HepG2 (cell line): ENCODE measurements around the gene CHTF8. TPM values are rescaled to one million over a fixed set of nuclear protein-coding genes. Genes with fewer than 3 reads are reported as not detected.

Experiments
- ATAD3A ChIP-seq: sonication (generic); formaldehyde crosslinking; IDR thresholded peaks from 2 replicates; pipeline ENCODE4 v1.4.0; 2020; ENCODE audit warnings: missing genetic modification reagents
- ATF7 ChIP-seq, 2 experiments: fragments of 450-650 bp in 1 of 2; sonication (generic) in 1 of 2; formaldehyde crosslinking in 1 of 2; IDR thresholded peaks; 2 replicates each; pipeline versions ENCODE4 v1.4.0 to v1.6.1; 2016 to 2020; ENCODE audit warnings: antibody characterized with exemption in 1 of 2, mild to moderate bottlenecking in 1 of 2, missing genetic modification reagents in 1 of 2
- ATF7-NPFF ChIP-seq: sonication (generic); formaldehyde crosslinking; IDR thresholded peaks from 2 replicates; pipeline ENCODE4 v1.8.1; 2023; ENCODE audit warnings: mild to moderate bottlenecking, low read depth, missing genetic modification reagents, moderate library complexity
- GATAD1 ChIP-seq: IDR thresholded peaks from 2 replicates; pipeline ENCODE4 v1.6.1; 2016; ENCODE audit warnings: missing genetic modification reagents, missing compliant biosample characterization
- KLF12 ChIP-seq: sonication (generic); formaldehyde crosslinking; IDR thresholded peaks from 2 replicates; pipeline ENCODE4 v1.4.0; 2020; ENCODE audit warnings: missing genetic modification reagents, borderline replicate concordance
- KMT2A ChIP-seq: sonication (generic); formaldehyde crosslinking; IDR thresholded peaks from 2 replicates; pipeline ENCODE4 v1.4.0; 2020; ENCODE audit warnings: missing genetic modification reagents
- MEIS1 ChIP-seq: sonication (generic); formaldehyde crosslinking; IDR thresholded peaks from 2 replicates; pipeline ENCODE4 v1.9.0; 2021; ENCODE audit warnings: mild to moderate bottlenecking, missing genetic modification reagents, moderate library complexity, borderline replicate concordance
- PHF20 ChIP-seq: sonication (generic); formaldehyde crosslinking; IDR thresholded peaks from 2 replicates; pipeline ENCODE4 v1.5.0; 2020; ENCODE audit warnings: mild to moderate bottlenecking, missing genetic modification reagents
- POLR2G ChIP-seq: fragments of 200-400 bp; formaldehyde crosslinking; IDR thresholded peaks from 2 replicates; pipeline ENCODE4 v1.6.1; 2018; ENCODE audit warnings: mild to moderate bottlenecking, low read depth, low read length, moderate library complexity
- SAP130 ChIP-seq: IDR thresholded peaks from 2 replicates; pipeline ENCODE4 v1.6.1; 2016; ENCODE audit warnings: low read depth
- ZBTB3 ChIP-seq: sonication (generic); formaldehyde crosslinking; IDR thresholded peaks from 2 replicates; pipeline ENCODE4 v1.4.0; 2020; ENCODE audit warnings: low read depth, mild to moderate bottlenecking, moderate library complexity, missing genetic modification reagents, borderline replicate concordance
- ZNF10 ChIP-seq: sonication (generic); formaldehyde crosslinking; IDR thresholded peaks from 2 replicates; pipeline ENCODE4 v1.4.0; 2020; ENCODE audit warnings: mild to moderate bottlenecking, low read depth, missing genetic modification reagents, borderline replicate concordance
- ZNF136 ChIP-seq: sonication (generic); formaldehyde crosslinking; IDR thresholded peaks from 2 replicates; pipeline ENCODE4 v1.8.1; 2022; ENCODE audit warnings: low read depth, mild to moderate bottlenecking, moderate library complexity, missing genetic modification reagents
- ZNF225 ChIP-seq: sonication (generic); formaldehyde crosslinking; IDR thresholded peaks from 2 replicates; pipeline ENCODE4 v1.4.0; 2020; ENCODE audit warnings: mild to moderate bottlenecking, missing genetic modification reagents
- ZNF251 ChIP-seq: sonication (generic); formaldehyde crosslinking; IDR thresholded peaks from 2 replicates; pipeline ENCODE4 v1.9.0; 2021; ENCODE audit warnings: mild to moderate bottlenecking, missing genetic modification reagents
- ZNF335 ChIP-seq: sonication (generic); formaldehyde crosslinking; IDR thresholded peaks from 2 replicates; pipeline ENCODE4 v1.4.0; 2020; ENCODE audit warnings: missing genetic modification reagents
- ZSCAN20 ChIP-seq: sonication (generic); formaldehyde crosslinking; IDR thresholded peaks from 2 replicates; pipeline ENCODE4 v1.4.0; 2020; ENCODE audit warnings: missing genetic modification reagents, mild to moderate bottlenecking, borderline replicate concordance
- polyA plus RNA-seq, 8 experiments: library from polyadenylated mRNA; depleted of rRNA in 3 of 8; stranded (reverse) in 7 of 8; unstranded in 1 of 8; fragments of >200 nt; fragmentation: Illumina TruSeq in 4 of 8; extraction: Trizol in 4 of 8; gene quantifications; 2 replicates each; pipeline versions ENCODE4 v1.2.1 to v1.2.3, GENCODE V29; 2011 to 2016; ENCODE audit warnings: low read depth in 4 of 8, missing spikeins in 1 of 8, mixed read lengths in 1 of 8; ENCODE audit not compliant: insufficient read depth in 1 of 8
- total RNA-seq, 5 experiments: library from RNA; depleted of rRNA; stranded (reverse); fragments of >200 nt; fragmentation: Illumina TruSeq; extraction: Trizol; gene quantifications; 2 replicates each; pipeline ENCODE4 v1.2.3, GENCODE V29; 2016; ENCODE audit warnings: low read depth in 1 of 5
- TF ChIP-seq, protein P1 (sequence below): sonication (generic); formaldehyde crosslinking; IDR thresholded peaks from 2 replicates; pipeline ENCODE4 v1.8.1; 2023; ENCODE audit warnings: mild to moderate bottlenecking, missing genetic modification reagents, borderline replicate concordance
- TF ChIP-seq, protein P2 (sequence below): IDR thresholded peaks from 2 replicates; pipeline ENCODE4 v1.6.1; 2016; ENCODE audit warnings: missing genetic modification reagents, missing compliant biosample characterization
- TF ChIP-seq, protein P3 (sequence below): sonication (generic); formaldehyde crosslinking; conservative IDR thresholded peaks from 2 replicates; pipeline ENCODE4 v1.8.0; 2022; ENCODE audit warnings: low read depth, missing genetic modification reagents
- TF ChIP-seq, protein P4 (sequence below): sonication (generic); formaldehyde crosslinking; IDR thresholded peaks from 2 replicates; pipeline ENCODE4 v1.8.1; 2022; ENCODE audit warnings: low read depth, mild to moderate bottlenecking, missing genetic modification reagents
- TF ChIP-seq, protein P5 (sequence below): sonication (generic); formaldehyde crosslinking; IDR thresholded peaks from 2 replicates; pipeline ENCODE4 v1.4.0; 2020; ENCODE audit warnings: missing genetic modification reagents

CHTF8 gene
- total and polyA plus RNA-seq, 2 of the 13 experiments (the other 11 are each of a cell fraction or from before 2014, with no cell fraction given) = 37.2 to 67.5 TPM

DNA sequence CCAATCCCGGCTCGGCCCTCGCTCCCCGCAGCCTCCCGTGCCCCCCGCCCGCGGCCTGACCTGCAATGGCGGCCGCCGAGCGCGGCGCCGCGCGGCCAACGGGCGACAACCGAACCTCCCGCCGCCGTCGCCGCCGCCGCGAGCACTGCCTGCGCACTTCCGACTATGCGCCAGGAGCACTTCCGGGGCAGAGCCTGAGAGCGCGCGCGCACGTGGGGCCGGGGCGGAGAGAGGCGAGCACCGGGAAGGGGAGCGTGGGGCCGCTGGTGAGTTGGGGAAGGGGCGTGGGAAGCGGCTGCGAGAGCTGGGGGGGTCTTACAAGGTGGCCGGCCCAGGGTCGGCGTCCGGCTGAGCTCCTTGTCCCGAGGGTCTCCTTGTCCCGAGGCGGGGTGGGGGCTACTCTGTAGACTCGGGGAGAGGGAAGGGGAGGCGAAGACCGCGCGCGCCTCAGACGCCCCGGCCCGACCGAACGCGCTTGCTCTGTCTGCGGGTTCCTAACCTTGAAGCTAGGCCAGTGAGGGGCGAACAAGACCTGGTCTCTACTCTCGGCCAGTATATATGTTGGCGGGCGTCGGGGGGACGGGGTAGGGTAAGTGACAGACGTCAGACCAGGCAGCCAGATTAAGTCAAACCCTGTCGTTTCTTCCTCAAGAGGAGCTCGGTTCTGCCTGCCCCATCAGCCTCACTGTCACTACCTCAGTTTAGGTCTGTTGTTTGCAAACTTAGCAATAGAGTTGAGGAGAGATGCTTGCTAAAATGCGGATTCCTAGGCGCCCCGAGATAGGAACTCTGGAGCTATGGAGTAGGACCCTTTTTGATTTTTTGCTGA lies at the start of gene CHTF8, which contains the start of gene UTP4 (continued):
- TF ChIP-seq ZNF136 (no peak), ATF7 (IDR thresholded peaks at IDR 0.05) (no peak), ATF7 (CRISPR knock-in tag; IDR thresholded peaks at IDR 0.05) (0 out of 2 replicates have a peak, but pooled peaks have one; percentile 58), KMT2A (CRISPR knock-in tag) (peak; percentile 82), ZSCAN20 (peak; percentile 57; the same call in 1 of the 2 replicates), ZBTB3 (CRISPR knock-in tag) (no peak), GATAD1 (CRISPR knock-in tag) (peak; percentile 88), KLF12 (0 out of 2 replicates have a peak, but pooled peaks have one; percentile 19), ZNF225 (no peak; the same call in none of the 2 replicates), ATF7-NPFF (CRISPR knock-in tag) (no peak; the same call in none of the 2 replicates), POLR2G (peak; percentile 97), ZNF251 (CRISPR knock-in tag) (peak; percentile 53; the same call in 1 of the 2 replicates), MEIS1 (CRISPR knock-in tag) (0 out of 2 replicates have a peak, but pooled peaks have one; percentile 59), ZNF10 (CRISPR knock-in tag) (no peak), SAP130 (CRISPR knock-in tag) (peak; percentile 97), PHF20 (CRISPR knock-in tag) (peak; percentile 87), ATAD3A (CRISPR knock-in tag) (no peak), ZNF335 (CRISPR knock-in tag) (no peak; the same call in 1 of the 2 replicates)
- TF ChIP-seq, protein P1, sequence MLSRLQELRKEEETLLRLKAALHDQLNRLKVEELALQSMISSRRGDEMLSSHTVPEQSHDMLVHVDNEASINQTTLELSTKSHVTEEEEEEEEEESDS = no peak
- TF ChIP-seq, protein P2, sequence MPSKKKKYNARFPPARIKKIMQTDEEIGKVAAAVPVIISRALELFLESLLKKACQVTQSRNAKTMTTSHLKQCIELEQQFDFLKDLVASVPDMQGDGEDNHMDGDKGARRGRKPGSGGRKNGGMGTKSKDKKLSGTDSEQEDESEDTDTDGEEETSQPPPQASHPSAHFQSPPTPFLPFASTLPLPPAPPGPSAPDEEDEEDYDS = peak; percentile 47; the same call in 1 of the 2 replicates
- TF ChIP-seq, protein P3, sequence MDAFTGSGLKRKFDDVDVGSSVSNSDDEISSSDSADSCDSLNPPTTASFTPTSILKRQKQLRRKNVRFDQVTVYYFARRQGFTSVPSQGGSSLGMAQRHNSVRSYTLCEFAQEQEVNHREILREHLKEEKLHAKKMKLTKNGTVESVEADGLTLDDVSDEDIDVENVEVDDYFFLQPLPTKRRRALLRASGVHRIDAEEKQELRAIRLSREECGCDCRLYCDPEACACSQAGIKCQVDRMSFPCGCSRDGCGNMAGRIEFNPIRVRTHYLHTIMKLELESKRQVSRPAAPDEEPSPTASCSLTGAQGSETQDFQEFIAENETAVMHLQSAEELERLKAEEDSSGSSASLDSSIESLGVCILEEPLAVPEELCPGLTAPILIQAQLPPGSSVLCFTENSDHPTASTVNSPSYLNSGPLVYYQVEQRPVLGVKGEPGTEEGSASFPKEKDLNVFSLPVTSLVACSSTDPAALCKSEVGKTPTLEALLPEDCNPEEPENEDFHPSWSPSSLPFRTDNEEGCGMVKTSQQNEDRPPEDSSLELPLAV (CRISPR knock-in tag) = no peak
- TF ChIP-seq, protein P4, sequence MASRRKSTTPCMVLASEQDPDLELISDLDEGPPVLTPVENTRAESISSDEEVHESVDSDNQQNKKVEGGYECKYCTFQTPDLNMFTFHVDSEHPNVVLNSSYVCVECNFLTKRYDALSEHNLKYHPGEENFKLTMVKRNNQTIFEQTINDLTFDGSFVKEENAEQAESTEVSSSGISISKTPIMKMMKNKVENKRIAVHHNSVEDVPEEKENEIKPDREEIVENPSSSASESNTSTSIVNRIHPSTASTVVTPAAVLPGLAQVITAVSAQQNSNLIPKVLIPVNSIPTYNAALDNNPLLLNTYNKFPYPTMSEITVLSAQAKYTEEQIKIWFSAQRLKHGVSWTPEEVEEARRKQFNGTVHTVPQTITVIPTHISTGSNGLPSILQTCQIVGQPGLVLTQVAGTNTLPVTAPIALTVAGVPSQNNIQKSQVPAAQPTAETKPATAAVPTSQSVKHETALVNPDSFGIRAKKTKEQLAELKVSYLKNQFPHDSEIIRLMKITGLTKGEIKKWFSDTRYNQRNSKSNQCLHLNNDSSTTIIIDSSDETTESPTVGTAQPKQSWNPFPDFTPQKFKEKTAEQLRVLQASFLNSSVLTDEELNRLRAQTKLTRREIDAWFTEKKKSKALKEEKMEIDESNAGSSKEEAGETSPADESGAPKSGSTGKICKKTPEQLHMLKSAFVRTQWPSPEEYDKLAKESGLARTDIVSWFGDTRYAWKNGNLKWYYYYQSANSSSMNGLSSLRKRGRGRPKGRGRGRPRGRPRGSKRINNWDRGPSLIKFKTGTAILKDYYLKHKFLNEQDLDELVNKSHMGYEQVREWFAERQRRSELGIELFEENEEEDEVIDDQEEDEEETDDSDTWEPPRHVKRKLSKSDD (CRISPR knock-in tag) = peak; percentile 88
- TF ChIP-seq, protein P5, sequence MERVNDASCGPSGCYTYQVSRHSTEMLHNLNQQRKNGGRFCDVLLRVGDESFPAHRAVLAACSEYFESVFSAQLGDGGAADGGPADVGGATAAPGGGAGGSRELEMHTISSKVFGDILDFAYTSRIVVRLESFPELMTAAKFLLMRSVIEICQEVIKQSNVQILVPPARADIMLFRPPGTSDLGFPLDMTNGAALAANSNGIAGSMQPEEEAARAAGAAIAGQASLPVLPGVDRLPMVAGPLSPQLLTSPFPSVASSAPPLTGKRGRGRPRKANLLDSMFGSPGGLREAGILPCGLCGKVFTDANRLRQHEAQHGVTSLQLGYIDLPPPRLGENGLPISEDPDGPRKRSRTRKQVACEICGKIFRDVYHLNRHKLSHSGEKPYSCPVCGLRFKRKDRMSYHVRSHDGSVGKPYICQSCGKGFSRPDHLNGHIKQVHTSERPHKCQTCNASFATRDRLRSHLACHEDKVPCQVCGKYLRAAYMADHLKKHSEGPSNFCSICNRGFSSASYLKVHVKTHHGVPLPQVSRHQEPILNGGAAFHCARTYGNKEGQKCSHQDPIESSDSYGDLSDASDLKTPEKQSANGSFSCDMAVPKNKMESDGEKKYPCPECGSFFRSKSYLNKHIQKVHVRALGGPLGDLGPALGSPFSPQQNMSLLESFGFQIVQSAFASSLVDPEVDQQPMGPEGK (CRISPR knock-in tag) = peak; percentile 46; the same call in 1 of the 2 replicates
